ENCODE results near the gene CDSN.

Gene CDSN

DNA sequence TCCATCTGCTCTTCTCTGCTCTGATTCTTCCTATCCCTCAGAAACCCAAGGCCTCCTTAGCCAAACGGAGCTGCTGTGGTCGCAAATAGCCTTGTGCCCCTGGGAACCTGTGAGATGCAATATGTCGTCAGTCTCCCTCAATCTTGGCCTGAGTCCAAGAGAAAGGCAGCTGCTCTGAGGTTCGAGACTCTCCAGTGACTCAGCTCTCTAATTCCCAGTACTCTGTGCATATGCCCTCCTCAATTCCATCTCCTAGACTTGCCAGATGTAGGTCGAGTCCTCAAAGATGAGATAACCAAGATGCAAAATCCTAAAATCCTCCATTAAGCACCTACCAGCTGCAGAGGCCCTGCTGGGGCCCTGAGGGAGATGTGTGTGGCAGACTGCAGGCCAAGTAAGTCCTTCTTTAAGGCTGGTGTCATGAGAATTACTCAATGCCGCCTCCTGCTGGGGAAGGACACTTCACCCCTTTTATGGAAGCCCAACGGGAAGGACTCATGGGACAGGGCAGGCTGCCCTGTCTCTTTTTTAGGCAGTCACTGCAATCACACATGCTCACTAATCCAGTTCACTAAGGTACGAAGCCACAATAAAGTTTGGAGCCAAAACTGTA, 36.4 kb downstream of the CDSN start:
- TF ChIP-seq, protein P1, sequence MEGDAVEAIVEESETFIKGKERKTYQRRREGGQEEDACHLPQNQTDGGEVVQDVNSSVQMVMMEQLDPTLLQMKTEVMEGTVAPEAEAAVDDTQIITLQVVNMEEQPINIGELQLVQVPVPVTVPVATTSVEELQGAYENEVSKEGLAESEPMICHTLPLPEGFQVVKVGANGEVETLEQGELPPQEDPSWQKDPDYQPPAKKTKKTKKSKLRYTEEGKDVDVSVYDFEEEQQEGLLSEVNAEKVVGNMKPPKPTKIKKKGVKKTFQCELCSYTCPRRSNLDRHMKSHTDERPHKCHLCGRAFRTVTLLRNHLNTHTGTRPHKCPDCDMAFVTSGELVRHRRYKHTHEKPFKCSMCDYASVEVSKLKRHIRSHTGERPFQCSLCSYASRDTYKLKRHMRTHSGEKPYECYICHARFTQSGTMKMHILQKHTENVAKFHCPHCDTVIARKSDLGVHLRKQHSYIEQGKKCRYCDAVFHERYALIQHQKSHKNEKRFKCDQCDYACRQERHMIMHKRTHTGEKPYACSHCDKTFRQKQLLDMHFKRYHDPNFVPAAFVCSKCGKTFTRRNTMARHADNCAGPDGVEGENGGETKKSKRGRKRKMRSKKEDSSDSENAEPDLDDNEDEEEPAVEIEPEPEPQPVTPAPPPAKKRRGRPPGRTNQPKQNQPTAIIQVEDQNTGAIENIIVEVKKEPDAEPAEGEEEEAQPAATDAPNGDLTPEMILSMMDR (IDR thresholded peaks at IDR 0.05; ENCODE audit: insufficient read depth, low read depth, low read length, missing control alignments): peak; percentile 48
- peak; percentile 48 for DNase-seq (ENCODE audit: low read depth)
- no peak overlapping the region for H3K4me3 ChIP-seq (ENCODE audit: low read length)

DNA sequence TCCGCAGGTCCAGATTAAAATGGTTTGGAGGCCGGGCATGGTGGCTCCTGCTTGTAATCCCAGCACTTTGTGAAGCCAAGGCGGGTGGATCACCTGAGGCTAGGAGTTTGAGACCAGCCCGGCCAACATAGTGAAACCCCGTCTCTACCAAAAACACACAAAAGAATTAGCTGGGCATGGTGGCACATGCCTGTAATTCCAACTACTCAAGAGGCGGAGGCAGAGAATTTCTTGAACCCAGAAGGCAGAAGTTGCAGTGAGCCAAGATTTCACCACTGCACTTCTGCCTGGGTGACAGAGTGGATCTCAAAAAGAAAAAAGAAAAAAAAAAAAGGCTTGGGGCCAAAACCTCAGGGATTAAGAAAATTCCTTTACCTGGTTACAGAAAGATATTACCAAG, 38.4 kb downstream of the CDSN start:
- no peak overlapping the region for H3K4me3 ChIP-seq (ENCODE audit: low read length)
- TF ChIP-seq, protein P1 (IDR thresholded peaks at IDR 0.05; ENCODE audit: insufficient read depth, low read depth, low read length, missing control alignments): no peak
- DNase-seq (ENCODE audit: low read depth): peak; percentile 37

DNA sequence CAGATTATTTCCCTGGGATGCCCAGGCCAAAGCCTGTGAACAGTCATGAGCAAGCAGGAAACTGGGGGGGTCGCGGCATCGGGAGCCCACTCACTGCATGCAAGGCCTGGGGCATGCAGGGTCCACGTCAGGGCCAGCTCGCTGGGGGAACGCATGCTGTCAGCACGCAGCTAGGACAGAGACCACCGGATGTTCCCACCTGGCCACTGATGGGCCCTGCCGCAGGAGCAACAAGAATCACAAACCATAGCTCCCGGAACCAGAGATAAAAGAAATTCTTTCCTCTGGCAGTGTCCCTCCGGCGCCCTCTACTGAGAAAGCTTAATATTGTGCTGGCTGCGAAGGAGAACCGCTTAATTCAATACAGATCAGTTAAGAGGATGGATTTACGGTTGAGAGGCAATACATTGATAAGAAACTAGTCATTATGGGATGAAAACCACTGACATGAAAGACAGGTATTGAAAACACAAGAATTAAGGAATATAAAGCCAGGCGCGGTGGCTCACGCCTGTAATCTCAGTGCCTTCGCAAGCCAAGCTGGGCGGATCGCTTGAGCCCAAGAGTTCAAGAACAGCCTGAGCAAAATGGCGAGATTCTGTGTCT, 40.5 kb downstream of the CDSN start:
- DNase-seq (ENCODE audit: low read depth): peak; percentile 70
- TF ChIP-seq, protein P1 (IDR thresholded peaks at IDR 0.05; ENCODE audit: insufficient read depth, low read depth, low read length, missing control alignments): peak; percentile 85
- H3K4me3 ChIP-seq (ENCODE audit: low read length): no peak overlapping the region

DNA sequence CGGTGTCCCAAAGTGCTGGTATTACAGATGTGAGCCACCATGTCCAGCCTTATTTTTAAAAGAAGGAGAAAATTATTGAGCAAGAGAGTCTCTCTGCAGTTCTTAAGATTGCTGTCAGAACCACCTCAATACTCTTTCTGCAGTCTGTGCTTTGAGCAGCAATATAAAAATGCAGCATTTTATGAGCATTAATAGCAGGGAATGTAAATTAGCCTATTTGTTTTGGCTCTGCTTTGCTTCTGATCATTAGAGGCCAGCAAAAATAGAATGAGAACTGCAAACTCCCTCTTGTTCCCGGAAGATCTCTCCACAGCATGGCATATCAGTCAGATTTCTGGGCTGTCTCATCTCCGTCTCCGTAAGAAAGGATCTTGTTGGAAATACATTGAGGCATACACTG, 43.6 kb downstream of the CDSN start:
- no peak for DNase-seq (ENCODE audit: low read depth)
- TF ChIP-seq, protein P1 (IDR thresholded peaks at IDR 0.05; ENCODE audit: insufficient read depth, low read depth, low read length, missing control alignments): no peak
- H3K4me3 ChIP-seq (ENCODE audit: low read length): no peak overlapping the region

DNA sequence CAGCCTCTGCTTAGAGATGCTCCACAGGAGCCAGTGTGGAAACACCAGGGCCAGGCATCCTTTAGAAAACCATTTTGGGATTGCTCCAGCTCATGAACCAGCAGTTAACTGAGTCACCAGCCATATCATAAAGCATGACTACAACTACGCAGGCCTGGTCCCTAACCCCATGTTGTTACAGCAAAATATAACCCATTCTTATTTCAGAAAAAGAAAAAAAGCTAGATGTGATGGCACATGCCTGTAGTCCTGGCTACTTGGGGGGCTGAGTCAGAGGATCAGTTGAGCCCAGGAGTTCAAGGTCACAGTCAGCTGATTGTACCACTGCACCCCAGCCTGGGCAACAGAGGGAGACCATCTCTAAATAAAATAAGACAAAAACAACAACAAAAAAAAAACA, 44.7 kb downstream of the CDSN start:
- no peak overlapping the region for H3K4me3 ChIP-seq (ENCODE audit: low read length)
- DNase-seq (ENCODE audit: low read depth): peak; percentile 56
- TF ChIP-seq, protein P1 (IDR thresholded peaks at IDR 0.05; ENCODE audit: insufficient read depth, low read depth, low read length, missing control alignments): no peak

DNA sequence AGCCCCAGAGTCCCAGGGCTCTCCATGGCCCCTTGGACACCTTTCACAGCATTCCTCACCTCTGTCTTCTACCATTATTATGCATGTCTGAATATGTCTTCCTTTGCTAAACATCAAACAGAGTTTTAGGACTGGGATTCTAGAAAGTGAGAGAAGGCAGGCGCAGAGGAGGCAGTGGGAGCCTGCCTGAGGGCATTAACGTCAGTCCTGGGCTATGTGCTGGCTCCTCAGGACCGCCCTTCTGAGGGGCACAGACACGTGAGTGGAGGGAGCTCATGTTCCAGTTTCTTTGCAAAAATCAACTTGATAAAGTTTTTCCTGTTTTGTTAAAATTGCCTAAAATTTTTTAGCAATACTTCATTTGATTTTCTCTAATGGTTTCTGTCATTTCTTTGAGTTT, 45.8 kb downstream of the CDSN start:
- DNase-seq (ENCODE audit: low read depth): no peak
- TF ChIP-seq, protein P1 (IDR thresholded peaks at IDR 0.05; ENCODE audit: insufficient read depth, low read depth, low read length, missing control alignments): no peak
- H3K4me3 ChIP-seq (ENCODE audit: low read length): no peak overlapping the region

DNA sequence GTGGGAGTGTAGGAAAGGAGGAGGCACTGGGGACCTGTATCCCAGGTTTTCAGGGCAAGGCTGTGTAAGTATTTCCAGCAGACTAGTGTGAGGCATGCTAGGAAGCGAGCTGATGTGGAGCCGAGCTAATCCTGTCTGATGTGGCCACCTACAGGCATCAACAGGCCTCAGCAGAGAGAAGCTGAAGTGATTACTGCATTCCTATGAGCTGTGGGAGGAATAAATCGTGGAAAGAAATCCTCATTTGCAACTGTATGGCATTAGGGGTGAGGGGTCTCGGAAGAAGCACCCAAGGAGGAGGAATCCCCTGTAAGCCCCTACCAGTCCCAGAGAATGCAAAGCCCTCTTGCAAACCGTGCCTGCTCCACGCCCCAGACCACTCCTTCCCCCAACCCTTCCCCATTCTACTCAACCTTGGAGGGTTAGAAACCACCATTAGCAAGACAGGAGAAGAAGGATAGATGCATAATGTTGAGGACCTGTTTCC, 49.5 kb downstream of the CDSN start:
- DNase-seq (ENCODE audit: low read depth): peak; percentile 90
- H3K4me3 ChIP-seq (ENCODE audit: low read length): no peak overlapping the region
- TF ChIP-seq, protein P1 (IDR thresholded peaks at IDR 0.05; ENCODE audit: insufficient read depth, low read depth, low read length, missing control alignments): peak; percentile 91

All from epithelial cell of esophagus (primary cell).